Breast epithelium (tissue), 3 donors: ENCODE results near the gene DNMT3A.

Experiments used
- CTCF ChIP-seq, 3 donors: fragments of 450-650 bp; IDR thresholded peaks; one replicate each; pipeline ENCODE4 v1.5.1; 2016 to 2017; ENCODE audit warnings: antibody characterized with exemption in 3 of 3, mild to moderate bottlenecking in 3 of 3, moderate library complexity in 3 of 3
- POLR2A ChIP-seq: fragments of 450-650 bp; IDR thresholded peaks from one replicate; pipeline ENCODE4 v1.6.1; 2016; ENCODE audit warnings: antibody characterized with exemption, mild to moderate bottlenecking, moderate library complexity
- POLR2AphosphoS5 ChIP-seq, 3 donors: sonication (generic); formaldehyde crosslinking; IDR thresholded peaks; one replicate each; pipeline ENCODE4 v1.6.1; 2017; ENCODE audit warnings: antibody characterized with exemption in 3 of 3

- TF ChIP-seq POLR2A (no peak), CTCF (IDR thresholded peaks at IDR 0.05) (no peak), POLR2AphosphoS5 (IDR thresholded peaks at IDR 0.05) (no peak)
These were observed 13.3 kb downstream of the DNMT3A start for GRCh38 chr2:25328152-25329085.
